ENCODE results near the gene CDKN2A. TPM values are rescaled to one million over a fixed set of nuclear protein-coding genes. Genes with fewer than 3 reads are reported as not detected.

The CDKN2A gene
- total RNA-seq, 2 donors from 2014 or later, result 6.2 TPM; not detected in 1

DNA sequence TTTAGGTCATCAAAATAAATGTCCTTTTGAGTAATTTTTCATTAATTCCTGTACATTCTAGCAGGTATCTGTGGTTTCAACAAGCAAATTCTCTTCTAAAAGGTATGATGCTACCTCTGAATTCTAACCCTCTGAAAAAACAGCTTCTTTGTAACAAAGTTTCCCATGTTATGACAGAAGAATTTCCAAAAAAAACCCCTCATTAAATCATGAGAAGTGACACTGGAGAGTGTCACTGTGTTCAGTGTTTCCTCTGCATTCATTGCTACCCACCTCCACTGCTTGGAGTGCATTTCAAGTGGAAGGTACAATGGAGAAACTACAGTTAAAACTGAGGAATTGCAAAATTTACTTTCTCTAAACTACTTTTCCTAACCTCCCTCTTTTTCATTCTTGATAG is 10.1 kb downstream of the CDKN2A start:
- Histone ChIP-seq H3K4me3 (no peak overlapping the region), H3K27me3 (peaks cover 0 to 13% of the 10 kb centered on the region in 2 donors), H3K4me1 (no peaks in the 10 kb centered on the region), H3K9me3 (no peaks in the 10 kb centered on the region), H3K27ac (no peak overlapping the region), H3K36me3 (replicated peaks in 1 of 2; ENCODE audit: insufficient read depth in 1 of 2, low read depth in 2 of 2) (no peaks in the 10 kb centered on the region)
- intact Hi-C loops (cut with DNase I), result no loop called here
- TF ChIP-seq, protein P1, sequence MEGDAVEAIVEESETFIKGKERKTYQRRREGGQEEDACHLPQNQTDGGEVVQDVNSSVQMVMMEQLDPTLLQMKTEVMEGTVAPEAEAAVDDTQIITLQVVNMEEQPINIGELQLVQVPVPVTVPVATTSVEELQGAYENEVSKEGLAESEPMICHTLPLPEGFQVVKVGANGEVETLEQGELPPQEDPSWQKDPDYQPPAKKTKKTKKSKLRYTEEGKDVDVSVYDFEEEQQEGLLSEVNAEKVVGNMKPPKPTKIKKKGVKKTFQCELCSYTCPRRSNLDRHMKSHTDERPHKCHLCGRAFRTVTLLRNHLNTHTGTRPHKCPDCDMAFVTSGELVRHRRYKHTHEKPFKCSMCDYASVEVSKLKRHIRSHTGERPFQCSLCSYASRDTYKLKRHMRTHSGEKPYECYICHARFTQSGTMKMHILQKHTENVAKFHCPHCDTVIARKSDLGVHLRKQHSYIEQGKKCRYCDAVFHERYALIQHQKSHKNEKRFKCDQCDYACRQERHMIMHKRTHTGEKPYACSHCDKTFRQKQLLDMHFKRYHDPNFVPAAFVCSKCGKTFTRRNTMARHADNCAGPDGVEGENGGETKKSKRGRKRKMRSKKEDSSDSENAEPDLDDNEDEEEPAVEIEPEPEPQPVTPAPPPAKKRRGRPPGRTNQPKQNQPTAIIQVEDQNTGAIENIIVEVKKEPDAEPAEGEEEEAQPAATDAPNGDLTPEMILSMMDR (IDR thresholded peaks at IDR 0.05), result no peak
- TF ChIP-seq POLR2A (IDR thresholded peaks at IDR 0.05), result no peak
- ATAC-seq (no peak), DNase-seq (no peak)

DNA sequence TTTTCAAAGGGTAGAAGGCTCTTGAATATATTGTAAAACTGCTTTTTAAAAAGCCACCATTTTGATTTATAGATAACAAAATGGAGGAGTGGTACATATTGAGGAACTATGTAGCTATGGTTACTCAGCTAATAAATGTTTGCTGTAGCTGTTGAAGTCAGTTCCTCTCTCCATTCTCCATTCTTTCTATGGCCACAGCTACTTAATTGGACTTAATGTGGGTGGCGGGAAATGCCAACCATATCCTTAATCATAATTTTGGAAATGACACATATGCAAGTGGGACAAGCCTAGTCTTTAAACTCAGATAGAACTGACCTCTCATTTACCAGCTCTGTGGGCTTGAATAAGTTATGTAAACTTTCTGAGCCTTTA is 10.6 kb downstream of the CDKN2A start:
- Histone ChIP-seq H3K36me3 (replicated peaks in 1 of 2; ENCODE audit: insufficient read depth in 1 of 2, low read depth in 2 of 2) (no peaks in the 10 kb centered on the region), H3K27ac (no peak overlapping the region), H3K4me3 (no peak overlapping the region), H3K27me3 (peaks cover 0 to 9% of the 10 kb centered on the region in 2 donors), H3K4me1 (no peaks in the 10 kb centered on the region), H3K9me3 (no peaks in the 10 kb centered on the region)
- no peak for ATAC-seq
- no peak for TF ChIP-seq POLR2A (IDR thresholded peaks at IDR 0.05)
- TF ChIP-seq, protein P1 (IDR thresholded peaks at IDR 0.05), result no peak
- WGBS, 2 donors, result 57 to 73% methylated on average over 1 of the region's 1 CpG
- DNase-seq, result no peak
- intact Hi-C loops (cut with DNase I), result no loop called here

DNA sequence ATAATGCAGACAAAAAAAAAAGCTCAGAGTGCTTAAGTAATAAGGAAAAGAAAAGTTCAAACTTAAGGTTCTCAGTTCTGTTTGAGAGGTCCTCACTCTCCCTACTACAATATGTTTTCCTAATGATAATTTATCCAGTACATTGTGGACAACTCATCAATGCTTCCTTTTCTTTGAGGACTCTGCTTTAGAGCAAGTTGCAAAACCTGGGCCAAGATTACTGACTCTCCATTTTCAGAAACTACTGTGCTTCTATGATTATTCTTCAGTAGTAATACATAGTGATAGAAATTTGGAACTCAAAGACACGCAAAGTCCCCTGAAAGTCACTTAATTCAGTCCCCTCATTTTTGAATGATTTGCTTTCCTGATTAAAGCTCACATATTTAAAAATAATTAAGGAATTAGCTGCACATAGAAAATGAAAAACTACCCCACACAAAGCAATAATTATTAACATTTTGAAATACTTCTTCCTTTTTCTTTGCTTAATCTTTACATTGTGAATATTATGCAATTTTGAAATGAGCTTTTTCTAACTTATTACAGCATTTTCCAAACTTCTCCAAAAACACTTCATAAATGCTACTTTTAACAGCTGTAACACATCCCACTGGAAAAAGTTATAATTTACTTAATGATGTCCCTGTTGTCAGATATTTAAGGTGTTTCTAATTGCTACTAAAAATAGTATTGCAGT is 11.2 kb downstream of the CDKN2A start:
- Histone ChIP-seq H3K27me3 (peaks cover 0 to 9% of the 10 kb centered on the region in 2 donors), H3K4me3 (no peak overlapping the region), H3K9me3 (no peaks in the 10 kb centered on the region), H3K4me1 (no peaks in the 10 kb centered on the region), H3K27ac (no peak overlapping the region), H3K36me3 (replicated peaks in 1 of 2; ENCODE audit: insufficient read depth in 1 of 2, low read depth in 2 of 2) (no peaks in the 10 kb centered on the region)
- DNase-seq, result no peak
- intact Hi-C loops (cut with DNase I), result no loop called here
- TF ChIP-seq, protein P1 (IDR thresholded peaks at IDR 0.05), result no peak
- no peak for TF ChIP-seq POLR2A (IDR thresholded peaks at IDR 0.05)
- no peak for ATAC-seq
- WGBS, 2 donors, result 65 to 80% methylated on average over 1 of the region's 1 CpG

DNA sequence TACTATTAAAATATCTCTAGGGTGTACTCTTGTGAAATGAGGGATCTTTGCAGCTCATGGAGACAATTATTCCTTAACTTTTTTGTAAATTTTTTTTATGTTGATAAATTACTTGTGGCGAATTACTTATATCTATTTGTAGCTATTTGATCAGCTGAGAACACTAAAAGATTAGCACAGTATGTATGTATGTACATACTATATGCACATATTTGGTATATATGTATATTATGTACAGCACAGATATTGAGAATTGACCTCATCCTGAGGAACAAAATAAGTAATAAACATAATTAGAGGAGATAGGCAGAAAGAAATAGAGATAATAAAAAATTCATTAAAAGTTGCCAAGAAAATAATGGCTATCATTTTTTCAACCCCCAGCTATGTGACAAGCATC is 11.8 kb downstream of the CDKN2A start:
- DNase-seq, result no peak
- intact Hi-C loops (cut with DNase I), result no loop called here
- no peaks in the 10 kb centered on the region for H3K9me3 ChIP-seq
- ATAC-seq, result no peak
- no peaks in the 10 kb centered on the region for H3K4me1 ChIP-seq
- H3K27ac ChIP-seq, result no peak overlapping the region
- 40 to 48% methylated on average over 1 of the region's 1 CpG for WGBS, 2 donors
- peaks cover 0 to 4% of the 10 kb centered on the region in 2 donors for H3K27me3 ChIP-seq
- no peaks in the 10 kb centered on the region for H3K36me3 ChIP-seq (replicated peaks in 1 of 2; ENCODE audit: insufficient read depth in 1 of 2, low read depth in 2 of 2)
- TF ChIP-seq POLR2A (IDR thresholded peaks at IDR 0.05), result no peak
- TF ChIP-seq, protein P1 (IDR thresholded peaks at IDR 0.05), result no peak
- H3K4me3 ChIP-seq, result no peak overlapping the region

DNA sequence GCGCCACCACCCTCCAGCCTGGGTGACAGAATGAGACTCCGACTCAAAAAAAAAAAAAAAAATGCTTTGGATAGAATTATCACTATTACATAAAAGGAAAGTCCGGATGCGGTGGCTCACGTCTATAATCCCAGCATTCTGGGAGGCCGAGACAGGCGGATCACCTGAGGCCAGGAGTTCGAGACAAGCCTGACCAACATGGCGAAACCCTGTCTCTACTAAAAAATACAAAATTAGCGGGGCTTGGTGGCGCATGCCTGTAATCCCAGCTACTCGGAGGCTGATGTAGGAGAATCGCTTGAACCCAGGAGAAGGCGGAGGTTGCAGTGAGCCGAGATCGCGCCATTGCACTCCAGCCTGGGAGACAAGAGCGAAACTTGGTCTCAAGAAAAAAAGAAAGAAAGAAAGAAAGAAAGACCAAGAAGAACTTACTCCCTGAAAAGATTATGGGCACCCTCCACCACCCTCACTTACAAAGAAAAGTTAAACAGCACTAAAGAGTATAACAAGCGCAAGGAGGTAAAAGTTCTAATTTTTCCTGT is 17.8 kb downstream of the CDKN2A start:
- 19 to 28% methylated on average over 19 of the region's 19 CpGs for WGBS, 2 donors
- Histone ChIP-seq H3K4me1 (peaks cover 18% of the 10 kb centered on the region), H3K27me3 (peaks cover 17 to 49% of the 10 kb centered on the region in 2 donors), H3K27ac (no peak overlapping the region), H3K36me3 (replicated peaks in 1 of 2; ENCODE audit: insufficient read depth in 1 of 2, low read depth in 2 of 2) (no peaks in the 10 kb centered on the region), H3K9me3 (no peaks in the 10 kb centered on the region), H3K4me3 (no peak overlapping the region)
- intact Hi-C loops (cut with DNase I), result no loop called here
- TF ChIP-seq, protein P1 (IDR thresholded peaks at IDR 0.05), result no peak
- no peak for TF ChIP-seq POLR2A (IDR thresholded peaks at IDR 0.05)
- DNase-seq, result no peak
- ATAC-seq, result no peak
